ENCODE measurements around the gene CYBA. TPM values are rescaled to one million over a fixed set of nuclear protein-coding genes. Genes with fewer than 3 reads are reported as not detected.

The CYBA gene
- total and polyA plus RNA-seq, 2 of the 13 experiments (the other 11 are each of a cell fraction or from before 2014, with no cell fraction given), result 196 to 250 TPM

DNA sequence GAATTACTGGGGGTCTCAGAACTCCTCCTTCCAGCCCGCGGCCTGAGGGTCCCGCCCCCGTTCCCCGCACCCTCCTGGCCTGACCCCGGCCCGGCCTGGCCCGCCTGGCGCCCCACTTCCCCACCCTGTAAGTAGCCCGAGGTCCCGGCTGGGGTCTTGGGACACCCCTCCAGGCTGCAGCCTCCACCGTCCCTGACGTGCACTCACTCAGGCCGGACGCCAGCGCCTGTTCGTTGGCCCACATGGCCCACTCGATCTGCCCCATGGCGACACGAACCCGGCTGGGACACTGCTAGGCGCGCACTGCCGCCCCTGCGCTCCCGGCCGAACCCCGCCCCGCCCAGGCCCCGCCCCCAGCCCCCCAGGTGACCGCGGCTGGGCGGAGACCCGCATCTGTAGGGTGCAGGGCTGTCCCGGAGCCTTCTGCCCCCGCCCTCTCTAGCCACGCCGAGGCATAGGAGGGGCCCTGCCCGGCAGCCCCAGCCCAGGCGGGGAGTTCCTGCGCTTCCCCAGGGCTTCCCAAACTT is at the start of gene CYBA (continued):
- TF ChIP-seq CSRNP1 (CRISPR knock-in tag; IDR thresholded peaks at IDR 0.05) (0 out of 2 replicates have a peak, but pooled peaks have one; percentile 80), MLLT10 (CRISPR knock-in tag; IDR thresholded peaks at IDR 0.05) (peak; percentile 75; the same call in 1 of the 2 replicates), ZNF570 (CRISPR knock-in tag; IDR thresholded peaks at IDR 0.05; ENCODE audit: borderline replicate concordance) (no peak), ZNF788 (CRISPR knock-in tag; IDR thresholded peaks at IDR 0.05; ENCODE audit: borderline replicate concordance) (no peak), ZNF552 (CRISPR knock-in tag; IDR thresholded peaks at IDR 0.05; ENCODE audit: borderline replicate concordance) (peak; percentile 10; the same call in 1 of the 2 replicates), NCOA1 (CRISPR knock-in tag; IDR thresholded peaks at IDR 0.05) (0 out of 2 replicates have a peak, but pooled peaks have one; percentile 73), RERE (CRISPR knock-in tag; IDR thresholded peaks at IDR 0.05; ENCODE audit: low read depth) (peak; percentile 11; the same call in 1 of the 2 replicates), ZFP82 (CRISPR knock-in tag; IDR thresholded peaks at IDR 0.05; ENCODE audit: borderline replicate concordance) (no peak), ZNF501 (CRISPR knock-in tag; IDR thresholded peaks at IDR 0.05) (peak; percentile 67; the same call in 1 of the 2 replicates), ERF (CRISPR knock-in tag; IDR thresholded peaks at IDR 0.05) (no peak), ZXDC (CRISPR knock-in tag; IDR thresholded peaks at IDR 0.05) (0 out of 2 replicates have a peak, but pooled peaks have one; percentile 9)
- TF ChIP-seq, protein P1, sequence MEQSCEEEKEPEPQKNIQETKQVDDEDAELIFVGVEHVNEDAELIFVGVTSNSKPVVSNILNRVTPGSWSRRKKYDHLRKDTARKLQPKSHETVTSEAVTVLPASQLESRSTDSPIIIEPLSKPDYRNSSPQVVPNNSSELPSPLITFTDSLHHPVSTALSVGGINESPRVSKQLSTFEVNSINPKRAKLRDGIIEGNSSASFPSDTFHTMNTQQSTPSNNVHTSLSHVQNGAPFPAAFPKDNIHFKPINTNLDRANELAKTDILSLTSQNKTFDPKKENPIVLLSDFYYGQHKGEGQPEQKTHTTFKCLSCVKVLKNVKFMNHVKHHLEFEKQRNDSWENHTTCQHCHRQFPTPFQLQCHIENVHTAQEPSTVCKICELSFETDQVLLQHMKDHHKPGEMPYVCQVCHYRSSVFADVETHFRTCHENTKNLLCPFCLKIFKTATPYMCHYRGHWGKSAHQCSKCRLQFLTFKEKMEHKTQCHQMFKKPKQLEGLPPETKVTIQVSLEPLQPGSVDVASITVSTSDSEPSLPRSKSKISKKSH (CRISPR knock-in tag; IDR thresholded peaks at IDR 0.05; ENCODE audit: borderline replicate concordance), result no peak
- TF ChIP-seq, protein P2, sequence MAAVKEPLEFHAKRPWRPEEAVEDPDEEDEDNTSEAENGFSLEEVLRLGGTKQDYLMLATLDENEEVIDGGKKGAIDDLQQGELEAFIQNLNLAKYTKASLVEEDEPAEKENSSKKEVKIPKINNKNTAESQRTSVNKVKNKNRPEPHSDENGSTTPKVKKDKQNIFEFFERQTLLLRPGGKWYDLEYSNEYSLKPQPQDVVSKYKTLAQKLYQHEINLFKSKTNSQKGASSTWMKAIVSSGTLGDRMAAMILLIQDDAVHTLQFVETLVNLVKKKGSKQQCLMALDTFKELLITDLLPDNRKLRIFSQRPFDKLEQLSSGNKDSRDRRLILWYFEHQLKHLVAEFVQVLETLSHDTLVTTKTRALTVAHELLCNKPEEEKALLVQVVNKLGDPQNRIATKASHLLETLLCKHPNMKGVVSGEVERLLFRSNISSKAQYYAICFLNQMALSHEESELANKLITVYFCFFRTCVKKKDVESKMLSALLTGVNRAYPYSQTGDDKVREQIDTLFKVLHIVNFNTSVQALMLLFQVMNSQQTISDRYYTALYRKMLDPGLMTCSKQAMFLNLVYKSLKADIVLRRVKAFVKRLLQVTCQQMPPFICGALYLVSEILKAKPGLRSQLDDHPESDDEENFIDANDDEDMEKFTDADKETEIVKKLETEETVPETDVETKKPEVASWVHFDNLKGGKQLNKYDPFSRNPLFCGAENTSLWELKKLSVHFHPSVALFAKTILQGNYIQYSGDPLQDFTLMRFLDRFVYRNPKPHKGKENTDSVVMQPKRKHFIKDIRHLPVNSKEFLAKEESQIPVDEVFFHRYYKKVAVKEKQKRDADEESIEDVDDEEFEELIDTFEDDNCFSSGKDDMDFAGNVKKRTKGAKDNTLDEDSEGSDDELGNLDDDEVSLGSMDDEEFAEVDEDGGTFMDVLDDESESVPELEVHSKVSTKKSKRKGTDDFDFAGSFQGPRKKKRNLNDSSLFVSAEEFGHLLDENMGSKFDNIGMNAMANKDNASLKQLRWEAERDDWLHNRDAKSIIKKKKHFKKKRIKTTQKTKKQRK (IDR thresholded peaks at IDR 0.05; ENCODE audit: low read length), result no peak
